ENCODE measurements around the gene CACHD1. TPM values are rescaled to one million over a fixed set of nuclear protein-coding genes. Genes with fewer than 3 reads are reported as not detected.

CACHD1 gene
- total and polyA plus RNA-seq, 10 donors = 1.1 to 17.3 (median 11.4) TPM

- Histone ChIP-seq H3K36me3 (no peaks in the 10 kb centered on the region), H3K9me3 (peaks cover 0 to 8% (median 1%) of the 10 kb centered on the region in 8 donors), H3K27me3 (replicated peaks in 1 of 7) (no peaks in the 10 kb centered on the region), H3K27ac (no peak overlapping the region), H3K4me1 (peaks cover 0 to 6% (median 0%) of the 10 kb centered on the region in 6 donors), H3K4me3 (no peak overlapping the region)
- DNase-seq = no peak
- TF ChIP-seq POLR2AphosphoS5 (IDR thresholded peaks at IDR 0.05) (no peak), POLR2A (IDR thresholded peaks at IDR 0.05) (no peak), CTCF (IDR thresholded peaks at IDR 0.05 in 8 of 11, conservative IDR thresholded peaks at IDR 0.05 in 3 of 11) (no peak)
- intact Hi-C loops (cut with DNase I; ENCODE audit: low total_unique reads) = no loop called here
- 77 to 86% (median 84%) methylated on average over 4 of the region's 4 CpGs for WGBS, 5 donors
These were observed 98.2 kb downstream of the CACHD1 start for GRCh38 chr1:64568171-64568450.

- H3K4me1 ChIP-seq = peaks cover 0 to 6% (median 0%) of the 10 kb centered on the region in 6 donors
- no peaks in the 10 kb centered on the region for H3K27me3 ChIP-seq (replicated peaks in 1 of 7)
- H3K27ac ChIP-seq = no peak overlapping the region
- no peak for TF ChIP-seq POLR2A (IDR thresholded peaks at IDR 0.05)
- no peak for TF ChIP-seq CTCF (IDR thresholded peaks at IDR 0.05 in 8 of 11, conservative IDR thresholded peaks at IDR 0.05 in 3 of 11)
- no peak for TF ChIP-seq POLR2AphosphoS5 (IDR thresholded peaks at IDR 0.05)
- no peaks in the 10 kb centered on the region for H3K36me3 ChIP-seq
- no peak overlapping the region for H3K4me3 ChIP-seq
- intact Hi-C loops (cut with DNase I; ENCODE audit: low total_unique reads) = no loop called here
- no peaks in the 10 kb centered on the region for H3K9me3 ChIP-seq
- 52 to 78% (median 59%) methylated on average over 3 to 4 of the region's 4 CpGs for WGBS, 5 donors
- DNase-seq = no peak
These were observed 99.5 kb downstream of the CACHD1 start for GRCh38 chr1:64569411-64569810.

- whole genome bisulfite sequencing, 5 donors = 91 to 97% (median 92%) methylated on average over 6 of the region's 6 CpGs
- Histone ChIP-seq H3K27me3 (replicated peaks in 1 of 7) (no peaks in the 10 kb centered on the region), H3K4me3 (no peak overlapping the region), H3K9me3 (no peaks in the 10 kb centered on the region), H3K27ac (no peak overlapping the region), H3K4me1 (peaks cover 0 to 6% (median 0%) of the 10 kb centered on the region in 6 donors), H3K36me3 (no peaks in the 10 kb centered on the region)
- TF ChIP-seq CTCF (IDR thresholded peaks at IDR 0.05 in 8 of 11, conservative IDR thresholded peaks at IDR 0.05 in 3 of 11) (no peak), POLR2A (IDR thresholded peaks at IDR 0.05) (no peak), POLR2AphosphoS5 (IDR thresholded peaks at IDR 0.05) (no peak)
- DNase-seq = no peak
- intact Hi-C loops (cut with DNase I; ENCODE audit: low total_unique reads) = no loop called here
These were observed 100.4 kb downstream of the CACHD1 start for GRCh38 chr1:64570267-64570855.

GRCh38 chr1:64572222-64572900 is 102.4 kb downstream of the CACHD1 start:
- Histone ChIP-seq H3K27ac (no peak overlapping the region), H3K27me3 (replicated peaks in 1 of 7) (no peaks in the 10 kb centered on the region), H3K9me3 (no peaks in the 10 kb centered on the region), H3K4me3 (no peak overlapping the region), H3K4me1 (peaks cover 0 to 6% (median 0%) of the 10 kb centered on the region in 6 donors), H3K36me3 (no peaks in the 10 kb centered on the region)
- 68 to 90% (median 81%) methylated on average over 5 of the region's 5 CpGs for WGBS, 5 donors
- DNase-seq = no peak
- TF ChIP-seq POLR2AphosphoS5 (IDR thresholded peaks at IDR 0.05) (no peak), POLR2A (IDR thresholded peaks at IDR 0.05) (no peak), CTCF (IDR thresholded peaks at IDR 0.05 in 8 of 11, conservative IDR thresholded peaks at IDR 0.05 in 3 of 11) (no peak)
- intact Hi-C loops (cut with DNase I; ENCODE audit: low total_unique reads) = no loop called here
